GM19467 (cell line): Measurements from ENCODE around the gene CREB5.
"Not testable (repeated sequence)": the region's sequence is repeated elsewhere in the genome, so short reads cannot be mapped to it uniquely, and the experiment has no call there.

Experiments
- ATAC-seq: cut with Tn5 transposase; IDR thresholded peaks from one replicate; pipeline ENCODE4 v1.9.1; 2021; ENCODE audit warnings: mild to moderate bottlenecking, moderate library complexity; ENCODE audit not compliant: unreplicated experiment

The CREB5 gene

DNA sequence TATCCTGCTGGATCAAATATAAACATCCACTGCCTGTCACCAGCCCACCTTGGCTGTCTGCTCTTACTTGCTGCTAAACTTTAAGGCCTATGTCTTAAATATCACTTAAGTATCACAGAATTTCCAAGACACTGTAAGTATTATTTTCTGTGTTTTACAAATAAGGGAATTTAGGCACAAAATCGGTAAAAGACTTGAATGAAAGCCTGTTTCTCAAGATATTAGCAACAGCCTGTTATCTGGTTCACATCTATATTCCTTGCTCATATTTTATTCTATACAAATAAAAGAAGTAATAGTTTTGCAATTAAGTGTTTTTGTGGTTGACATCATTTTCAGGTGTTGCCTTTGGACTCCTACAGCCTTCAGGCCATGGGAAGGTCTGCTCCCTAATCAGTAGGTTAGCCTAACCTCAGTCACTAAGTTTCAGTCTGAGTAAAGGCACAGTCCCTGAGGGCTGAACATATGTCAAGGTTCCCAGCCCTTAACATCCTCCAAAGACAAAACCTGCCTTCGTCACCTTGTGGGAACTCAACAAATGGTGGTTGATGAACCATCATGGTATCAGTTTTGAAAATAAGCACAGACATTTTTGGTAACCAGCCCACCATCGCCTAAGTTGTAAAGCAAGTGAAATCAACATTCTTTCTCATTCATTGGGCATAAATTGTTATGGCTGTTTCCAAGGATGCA lies 127.1 kb downstream of the CREB5 start:
- peak; percentile 86 for ATAC-seq

DNA sequence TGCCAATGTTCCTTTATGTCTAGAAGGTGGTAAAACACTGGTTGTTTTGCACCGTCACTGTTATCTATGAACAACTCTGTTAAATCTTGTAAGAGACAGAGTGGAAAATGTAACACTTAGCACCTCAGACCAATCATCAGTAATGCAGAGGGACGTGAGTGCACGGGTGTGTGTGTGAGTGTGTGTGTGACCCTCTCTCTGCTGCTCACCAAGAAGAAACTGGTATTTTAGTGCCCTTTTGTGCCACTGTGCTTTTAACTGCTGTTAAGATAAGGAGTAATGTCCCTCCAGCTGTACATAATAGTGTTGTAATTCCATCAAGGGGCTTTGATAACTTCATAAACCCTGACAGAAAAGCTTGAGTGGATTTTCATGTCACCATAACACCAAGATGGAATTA lies 130.1 kb downstream of the CREB5 start:
- no peak for ATAC-seq

DNA sequence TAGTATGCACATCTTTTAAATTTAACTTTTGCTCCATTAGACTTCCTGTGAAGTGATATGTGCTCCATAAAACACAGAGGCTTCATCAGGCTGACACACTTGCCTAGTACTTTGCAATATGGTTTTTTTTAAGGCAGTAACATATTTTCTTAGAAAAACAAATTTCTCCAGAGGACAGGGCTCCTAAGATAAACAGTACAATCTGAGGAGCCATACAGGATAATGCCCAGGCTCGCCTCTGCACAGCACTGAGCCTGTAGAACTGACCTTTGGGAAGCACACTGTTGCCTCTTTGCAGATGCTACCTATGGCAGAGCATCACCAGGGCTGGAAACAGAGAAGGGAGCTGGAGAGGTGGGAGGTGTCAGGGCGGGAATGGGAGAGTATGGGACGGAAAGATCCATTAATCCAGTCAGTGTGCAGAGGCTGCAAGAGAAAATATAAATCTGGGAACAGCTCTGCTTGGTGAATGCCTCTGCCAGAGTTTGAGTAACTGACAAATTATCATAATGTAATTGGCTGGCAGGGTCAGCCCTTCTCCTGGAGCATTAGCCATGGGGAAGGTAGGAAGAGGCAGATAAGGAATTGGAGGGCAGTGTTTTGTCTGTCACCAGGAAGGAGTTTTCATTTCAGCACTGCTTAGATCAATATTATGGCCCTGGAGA lies 132.3 kb downstream of the CREB5 start:
- ATAC-seq = no peak

GRCh38 chr7:28546067-28546466 lies 133.7 kb downstream of the CREB5 start:
- no peak for ATAC-seq

DNA sequence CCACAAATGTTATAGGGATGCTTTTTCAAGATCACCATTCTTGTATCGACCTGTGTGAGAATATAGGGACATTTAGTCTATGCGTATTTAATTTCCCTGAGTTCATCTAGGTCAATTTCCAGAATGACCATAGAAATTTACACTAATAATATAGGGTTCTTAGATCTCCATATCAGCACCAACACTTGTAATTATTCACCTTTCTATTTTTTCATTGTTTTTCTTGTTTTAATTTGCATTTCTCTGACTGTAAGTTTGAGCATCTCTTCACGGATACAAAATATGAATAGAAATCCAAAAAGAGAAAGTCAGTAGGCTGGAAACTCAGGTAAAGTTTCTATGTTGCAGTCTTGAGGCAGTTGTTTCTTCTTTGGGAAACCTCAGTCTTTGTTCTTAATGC lies 134.8 kb downstream of the CREB5 start:
- no peak for ATAC-seq

DNA sequence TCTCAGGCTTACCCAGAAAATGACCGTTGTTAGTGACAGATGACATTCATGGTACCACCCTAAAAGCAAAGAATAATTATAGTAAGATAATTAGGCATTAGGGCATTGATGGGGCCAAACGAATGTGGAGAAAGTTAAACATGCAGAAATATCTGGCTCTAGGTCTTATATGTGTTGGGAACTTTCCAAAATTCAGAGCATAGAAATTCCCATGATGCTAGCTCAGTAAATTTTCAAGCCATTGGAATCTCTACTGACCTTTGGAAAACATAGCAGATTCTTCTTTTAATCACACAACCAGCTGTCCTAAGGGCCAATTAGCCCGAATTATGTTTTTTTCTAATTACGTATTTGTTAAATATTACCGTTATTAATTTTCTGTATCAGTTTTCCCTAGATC lies 136.1 kb downstream of the CREB5 start:
- ATAC-seq = no peak

DNA sequence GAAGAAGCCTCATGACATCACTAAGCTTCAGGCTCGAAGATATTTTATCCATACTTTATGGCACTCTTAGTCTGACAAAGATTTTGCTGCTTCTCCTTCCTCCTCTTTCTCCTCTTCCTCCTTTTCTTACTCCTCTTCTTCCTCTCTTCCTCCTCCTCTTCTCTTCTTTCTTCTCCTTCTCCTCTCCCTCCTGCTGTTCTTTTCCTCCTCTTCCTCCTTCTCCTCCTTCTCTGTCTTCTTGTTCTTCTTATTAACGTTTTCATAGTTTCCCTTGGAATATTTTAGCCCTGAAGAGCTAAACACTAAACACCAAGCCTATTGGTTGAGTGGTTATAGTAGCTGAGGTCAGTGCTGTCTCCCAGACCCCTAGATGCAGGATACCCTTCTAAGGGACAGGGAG lies 137.7 kb downstream of the CREB5 start:
- ATAC-seq = no peak

- ATAC-seq = no peak
Measured at GRCh38 chr7:28550580-28551186, 138.4 kb downstream of the CREB5 start.

DNA sequence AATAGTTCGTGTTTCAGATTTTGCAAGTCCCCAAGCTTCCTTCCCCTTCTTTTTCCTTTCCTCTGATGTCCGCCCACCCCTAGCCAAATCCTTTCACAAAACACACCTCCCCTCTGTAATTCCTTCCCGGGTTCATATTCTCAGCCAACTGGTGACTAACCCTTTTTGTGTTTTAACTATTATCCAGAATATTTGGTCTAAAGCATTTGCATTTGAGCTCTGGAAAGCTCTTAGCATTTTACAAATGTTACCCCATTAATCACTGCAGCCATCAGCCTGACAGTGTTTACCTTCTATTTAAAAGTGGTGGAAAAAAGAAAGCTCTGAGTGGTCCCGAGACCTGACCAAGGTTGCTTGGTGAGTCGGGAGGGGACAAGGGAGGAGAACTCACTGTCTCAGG lies 139.0 kb downstream of the CREB5 start:
- ATAC-seq = no peak

DNA sequence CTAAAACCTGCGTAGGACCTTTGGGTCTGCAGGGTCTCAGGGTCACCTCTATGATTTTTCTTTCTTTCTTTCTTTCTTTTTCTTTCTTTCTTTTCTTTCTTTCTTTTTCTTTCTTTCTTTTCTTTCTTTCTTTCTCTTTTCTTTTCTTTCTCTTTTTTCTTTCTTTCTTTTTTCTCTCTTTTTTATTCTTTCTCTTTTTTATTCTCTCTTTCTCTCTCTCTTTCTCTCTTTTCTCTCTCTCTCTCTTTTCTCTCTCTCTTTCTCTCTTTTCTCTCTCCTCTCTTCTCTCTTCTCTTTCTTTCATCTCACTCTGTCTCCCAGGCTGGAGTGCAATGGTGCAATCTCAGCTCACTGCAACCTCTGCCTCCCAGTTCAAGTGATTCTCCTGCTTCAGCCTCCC lies 139.4 kb downstream of the CREB5 start:
- ATAC-seq = not testable (repeated sequence)

GRCh38 chr7:28554802-28555471 lies 142.6 kb downstream of the CREB5 start:
- no peak for ATAC-seq

DNA sequence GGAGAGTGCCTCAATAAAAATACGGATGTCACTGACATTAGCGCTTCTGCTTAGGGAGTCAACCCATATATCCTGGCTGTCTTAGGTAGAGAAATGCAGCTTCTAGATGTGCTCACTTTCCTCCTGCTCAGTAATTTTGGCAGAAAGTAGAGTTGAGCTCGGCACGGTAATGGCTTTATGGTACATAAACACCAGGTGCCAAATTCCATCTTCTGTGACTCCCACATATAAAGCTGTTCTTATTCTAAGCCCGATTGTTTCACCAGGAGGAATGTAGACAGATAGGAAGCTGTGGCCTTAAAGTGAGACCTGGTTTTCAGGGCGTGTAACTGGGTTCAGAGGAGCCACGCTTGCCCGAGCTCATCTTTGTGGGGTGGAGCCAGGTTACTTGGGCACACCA lies 143.7 kb downstream of the CREB5 start:
- no peak for ATAC-seq

DNA sequence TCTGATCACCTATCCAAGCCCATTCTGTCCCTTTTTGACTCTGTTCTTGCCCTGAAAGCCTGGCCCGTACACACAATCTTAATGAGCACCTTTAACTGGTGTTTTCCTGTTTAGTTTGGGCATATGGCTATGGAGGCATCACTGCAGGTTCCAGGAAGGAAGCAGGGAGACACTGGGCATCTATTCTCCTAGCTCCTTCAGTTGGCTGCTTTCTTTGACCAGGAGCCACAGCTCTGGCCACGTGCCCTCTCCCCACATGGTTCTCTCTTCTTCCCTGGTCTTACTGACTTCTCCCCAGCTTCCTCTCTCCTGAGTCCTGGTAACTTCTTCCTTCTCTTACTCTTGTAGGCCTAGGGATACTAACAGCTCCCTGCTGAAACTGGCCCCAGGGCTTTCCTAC lies 144.4 kb downstream of the CREB5 start:
- no peak for ATAC-seq

DNA sequence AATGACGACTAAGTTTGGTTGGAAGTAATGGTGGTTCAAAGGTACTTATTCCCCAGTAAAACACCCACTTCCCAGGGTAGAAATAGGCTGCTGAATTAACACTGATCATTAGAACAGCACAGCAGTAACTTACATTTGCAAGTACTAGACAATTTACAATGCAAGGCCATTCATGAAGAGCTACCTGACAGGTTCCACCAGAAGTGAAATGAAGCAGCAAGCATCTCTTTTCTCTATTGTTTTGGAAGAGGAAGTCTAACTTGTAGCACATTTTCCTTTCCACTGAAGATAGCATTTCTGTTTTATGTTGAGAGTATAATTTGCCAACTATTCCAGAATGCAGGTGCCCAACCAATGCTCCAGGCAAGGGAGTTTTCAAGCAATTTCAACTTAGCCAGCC lies 145.9 kb downstream of the CREB5 start:
- no peak for ATAC-seq

GRCh38 chr7:28560767-28561166 lies 148.4 kb downstream of the CREB5 start:
- no peak for ATAC-seq

DNA sequence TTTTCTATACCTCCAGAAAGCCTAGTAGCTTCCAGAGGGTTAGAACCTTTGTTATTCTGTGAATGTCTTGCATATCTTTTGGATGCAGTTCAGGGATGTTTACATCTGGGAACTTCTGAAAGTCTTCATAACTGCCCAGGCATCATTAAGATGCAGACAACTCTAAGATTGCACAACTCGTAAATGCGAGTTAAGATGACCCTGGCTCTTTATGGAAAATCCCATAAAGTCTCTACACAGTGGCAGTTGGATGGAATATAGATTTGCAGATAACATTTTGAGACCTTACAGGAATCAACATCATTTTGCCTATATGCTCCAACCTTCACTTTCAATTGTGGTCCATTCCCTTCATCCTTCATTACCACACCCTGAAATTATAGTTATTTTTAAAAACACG lies 151.7 kb downstream of the CREB5 start:
- ATAC-seq = no peak

GRCh38 chr7:28564755-28565374 lies 152.5 kb downstream of the CREB5 start:
- ATAC-seq = no peak

DNA sequence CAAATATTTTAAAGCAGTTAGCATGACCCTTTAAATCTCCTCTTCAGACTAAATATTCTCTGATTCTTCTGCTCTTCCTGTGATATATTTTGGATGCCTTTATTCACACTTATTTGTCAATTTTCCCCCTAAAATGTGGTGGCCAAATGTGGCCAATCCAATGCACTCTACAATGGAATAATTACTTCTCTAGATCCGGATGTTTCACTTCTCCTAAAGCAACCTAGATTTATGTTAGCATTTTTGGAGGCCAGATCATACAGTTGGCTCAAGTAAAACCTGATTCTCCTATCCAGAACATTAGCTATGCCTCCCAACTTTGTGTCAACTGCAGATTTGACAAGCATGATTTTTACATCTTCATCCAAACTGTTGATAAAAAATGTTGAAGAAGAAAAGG lies 153.7 kb downstream of the CREB5 start:
- ATAC-seq = no peak

DNA sequence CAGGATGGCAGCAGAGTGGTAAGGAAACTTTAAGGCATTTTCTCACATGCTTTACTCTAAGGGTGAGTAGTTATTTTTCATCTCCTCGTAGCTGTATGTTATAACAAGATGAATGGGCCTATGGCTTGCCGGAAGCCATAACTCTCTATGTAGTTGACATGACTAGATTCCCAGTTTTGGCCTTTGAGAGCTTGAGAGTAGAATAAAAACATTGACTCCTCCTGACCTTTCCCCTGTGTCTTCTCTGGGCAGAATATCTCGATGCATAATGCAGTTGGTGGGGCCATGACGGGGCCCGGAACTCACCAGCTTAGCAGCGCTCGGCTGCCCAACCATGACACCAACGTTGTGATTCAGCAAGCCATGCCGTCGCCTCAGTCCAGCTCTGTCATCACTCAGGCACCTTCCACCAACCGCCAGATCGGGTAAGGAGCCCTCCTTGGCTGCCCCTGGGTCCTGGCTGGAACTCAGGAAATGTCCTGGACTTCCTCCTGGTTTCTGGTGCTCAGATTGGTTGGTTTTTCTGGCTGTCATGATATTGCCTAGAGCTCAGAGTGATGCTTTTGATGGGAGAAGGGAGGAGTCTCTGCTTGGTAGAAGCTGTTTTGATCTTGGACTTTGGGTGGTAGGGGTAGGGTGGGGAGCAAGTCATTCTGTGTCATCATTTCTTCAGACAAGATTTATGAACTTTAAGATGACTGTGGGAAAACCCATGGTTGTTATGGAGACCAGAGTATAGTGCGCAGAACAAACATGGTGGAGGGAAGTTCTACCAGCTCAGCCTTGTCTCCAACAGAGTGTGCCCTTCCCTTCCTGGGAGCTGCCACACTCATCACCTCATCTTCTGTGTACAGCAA lies 158.0 kb downstream of the CREB5 start:
- peak; percentile 81 for ATAC-seq

DNA sequence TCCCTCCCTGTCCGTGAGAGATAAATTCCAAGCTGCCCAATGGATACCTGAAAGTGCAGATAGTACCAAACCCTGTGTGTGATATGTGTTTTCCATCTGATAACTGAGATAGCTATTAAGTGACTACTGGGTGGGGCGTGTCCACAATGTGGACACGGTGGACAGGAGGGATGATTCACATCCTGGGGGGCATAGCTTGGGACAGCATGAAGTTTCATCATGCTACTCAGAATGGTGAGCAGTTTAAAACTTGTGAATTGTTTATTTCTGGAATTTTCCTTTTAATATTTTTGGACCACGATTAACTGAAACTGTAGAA lies 158.6 kb downstream of the CREB5 start:
- no peak for ATAC-seq

DNA sequence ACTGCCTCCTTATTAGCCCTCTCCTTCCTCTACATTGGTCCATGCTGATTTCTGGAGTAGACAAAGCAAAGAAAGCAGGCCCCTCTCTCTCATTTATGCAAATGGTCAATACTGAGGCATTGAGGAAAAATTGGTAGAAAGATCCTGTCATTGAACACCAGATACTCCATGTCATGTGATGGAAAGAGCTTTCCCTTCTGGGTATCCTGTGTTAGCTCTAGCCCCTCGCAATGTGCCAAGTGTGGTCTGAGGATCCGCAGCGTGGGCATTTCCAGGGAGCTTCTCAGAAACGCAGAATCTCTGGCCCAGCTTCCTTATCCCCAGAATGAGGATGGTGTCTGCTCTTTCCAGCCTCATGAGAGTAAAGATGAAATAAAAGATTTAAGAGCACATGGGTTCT lies 159.1 kb downstream of the CREB5 start:
- ATAC-seq = no peak
